ENCODE results near the gene MXD1. TPM values are rescaled to one million over a fixed set of nuclear protein-coding genes. Genes with fewer than 3 reads are reported as not detected.

The MXD1 gene
- total and polyA plus RNA-seq, 9 of the 15 experiments (the other 6 are each of a cell fraction or from before 2014, with no cell fraction given): 6.7 to 35.9 (median 11.0) TPM

DNA sequence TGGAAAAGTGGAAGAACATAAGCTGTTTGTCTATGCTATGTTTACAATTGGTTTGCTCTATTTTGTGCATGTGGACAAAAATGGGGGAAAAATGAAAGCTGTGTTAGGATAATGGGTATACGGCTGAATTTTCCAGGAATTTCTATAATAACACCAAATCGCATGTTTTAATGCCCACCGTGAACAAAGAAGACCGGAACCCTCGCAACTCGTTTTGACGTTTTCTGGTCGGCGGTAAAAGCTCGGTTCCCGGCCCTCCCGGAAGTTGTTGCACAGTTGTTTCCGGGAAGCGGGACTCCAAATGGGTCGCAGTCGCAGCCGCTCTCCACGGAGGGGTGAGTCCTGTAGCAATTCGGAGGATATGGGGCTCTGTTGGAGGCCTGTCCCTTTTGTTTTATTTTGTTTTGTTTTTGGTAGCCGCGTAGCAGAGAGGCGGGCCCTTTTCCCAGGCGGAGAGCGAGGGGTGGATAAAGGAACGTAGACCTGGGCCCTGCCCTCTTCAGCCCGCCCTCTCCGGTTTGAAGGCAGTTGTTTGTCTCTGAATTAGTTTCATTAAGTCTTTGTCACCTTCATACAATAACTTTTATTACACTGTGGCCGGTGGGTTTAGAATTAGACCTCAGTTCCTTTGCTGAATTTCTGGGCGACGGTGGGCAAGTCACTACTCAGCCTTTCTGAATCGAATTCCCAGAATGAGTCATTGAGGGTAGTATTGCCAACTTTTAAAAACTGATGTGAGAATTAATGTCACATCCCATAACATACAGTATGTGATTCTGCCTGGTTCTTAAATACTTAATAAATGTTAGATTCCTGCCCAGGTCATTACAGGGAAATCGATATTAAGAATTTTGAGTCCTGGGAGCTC is 21.0 kb upstream of the MXD1 start, which contains the start of gene SNRNP27 (continued):
- TF ChIP-seq, protein P1, sequence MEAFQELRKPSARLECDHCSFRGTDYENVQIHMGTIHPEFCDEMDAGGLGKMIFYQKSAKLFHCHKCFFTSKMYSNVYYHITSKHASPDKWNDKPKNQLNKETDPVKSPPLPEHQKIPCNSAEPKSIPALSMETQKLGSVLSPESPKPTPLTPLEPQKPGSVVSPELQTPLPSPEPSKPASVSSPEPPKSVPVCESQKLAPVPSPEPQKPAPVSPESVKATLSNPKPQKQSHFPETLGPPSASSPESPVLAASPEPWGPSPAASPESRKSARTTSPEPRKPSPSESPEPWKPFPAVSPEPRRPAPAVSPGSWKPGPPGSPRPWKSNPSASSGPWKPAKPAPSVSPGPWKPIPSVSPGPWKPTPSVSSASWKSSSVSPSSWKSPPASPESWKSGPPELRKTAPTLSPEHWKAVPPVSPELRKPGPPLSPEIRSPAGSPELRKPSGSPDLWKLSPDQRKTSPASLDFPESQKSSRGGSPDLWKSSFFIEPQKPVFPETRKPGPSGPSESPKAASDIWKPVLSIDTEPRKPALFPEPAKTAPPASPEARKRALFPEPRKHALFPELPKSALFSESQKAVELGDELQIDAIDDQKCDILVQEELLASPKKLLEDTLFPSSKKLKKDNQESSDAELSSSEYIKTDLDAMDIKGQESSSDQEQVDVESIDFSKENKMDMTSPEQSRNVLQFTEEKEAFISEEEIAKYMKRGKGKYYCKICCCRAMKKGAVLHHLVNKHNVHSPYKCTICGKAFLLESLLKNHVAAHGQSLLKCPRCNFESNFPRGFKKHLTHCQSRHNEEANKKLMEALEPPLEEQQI (IDR thresholded peaks at IDR 0.05): peak; percentile 76; the same call in 1 of the 2 replicates
- TF ChIP-seq HDAC6 (IDR thresholded peaks at IDR 0.05; ENCODE audit: low read depth, low read length) (no peak), SMAD2 (IDR thresholded peaks at IDR 0.05; ENCODE audit: low read depth, low read length) (no peak), CXXC5 (CRISPR knock-in tag; IDR thresholded peaks at IDR 0.05) (peak; percentile 63), TBP (optimal IDR thresholded peaks at IDR 0.05; ENCODE audit: low read depth, low read length) (peak; percentile 99), YBX1 (IDR thresholded peaks at IDR 0.05) (no peak), ZNF766 (CRISPR knock-in tag; conservative IDR thresholded peaks at IDR 0.05) (peak; percentile 61; the same call in 1 of the 2 replicates), BCOR (IDR thresholded peaks at IDR 0.05) (peak; percentile 31), ZC3H11A (IDR thresholded peaks at IDR 0.05; ENCODE audit: low read depth, low read length) (0 out of 2 replicates have a peak, but pooled peaks have one; percentile 90), NONO (IDR thresholded peaks at IDR 0.05; ENCODE audit: low read depth in 2 of 2, low read length in 1 of 2) (no peak), ATF7 (IDR thresholded peaks at IDR 0.05) (peak; percentile 66), RFX1 (IDR thresholded peaks at IDR 0.05) (no peak), TRIM24 (IDR thresholded peaks at IDR 0.05) (peak in 1 of 2 experiments; percentile 99; a peak in 2 of 4 replicates), NFRKB (IDR thresholded peaks at IDR 0.05; ENCODE audit: low read depth) (peak; percentile 71; the same call in 1 of the 2 replicates), ZFX (CRISPR knock-in tag; IDR thresholded peaks at IDR 0.05) (peak; percentile 84), MTA3 (IDR thresholded peaks at IDR 0.05; ENCODE audit: borderline replicate concordance) (peak; percentile 98), KDM5B (IDR thresholded peaks at IDR 0.05; ENCODE audit: insufficient replicate concordance, low read depth, low read length) (peak; percentile 84), GTF2A2 (tag; IDR thresholded peaks at IDR 0.05) (peak; percentile 97), ZNF3 (CRISPR knock-in tag; IDR thresholded peaks at IDR 0.05) (no peak), MBD2 (IDR thresholded peaks at IDR 0.05; ENCODE audit: borderline replicate concordance, low read depth) (no peak; the same call in 1 of the 2 replicates), LEF1 (IDR thresholded peaks at IDR 0.05) (peak; percentile 46; the same call in 1 of the 2 replicates)
- TF ChIP-seq, protein P2, sequence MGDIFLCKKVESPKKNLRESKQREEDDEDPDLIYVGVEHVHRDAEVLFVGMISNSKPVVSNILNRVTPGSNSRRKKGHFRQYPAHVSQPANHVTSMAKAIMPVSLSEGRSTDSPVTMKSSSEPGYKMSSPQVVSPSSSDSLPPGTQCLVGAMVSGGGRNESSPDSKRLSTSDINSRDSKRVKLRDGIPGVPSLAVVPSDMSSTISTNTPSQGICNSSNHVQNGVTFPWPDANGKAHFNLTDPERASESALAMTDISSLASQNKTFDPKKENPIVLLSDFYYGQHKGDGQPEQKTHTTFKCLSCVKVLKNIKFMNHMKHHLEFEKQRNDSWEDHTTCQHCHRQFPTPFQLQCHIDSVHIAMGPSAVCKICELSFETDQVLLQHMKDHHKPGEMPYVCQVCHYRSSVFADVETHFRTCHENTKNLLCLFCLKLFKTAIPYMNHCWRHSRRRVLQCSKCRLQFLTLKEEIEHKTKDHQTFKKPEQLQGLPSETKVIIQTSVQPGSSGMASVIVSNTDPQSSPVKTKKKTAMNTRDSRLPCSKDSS (IDR thresholded peaks at IDR 0.05; ENCODE audit: low read depth, partially characterized antibody): no peak
- TF ChIP-seq, protein P3, sequence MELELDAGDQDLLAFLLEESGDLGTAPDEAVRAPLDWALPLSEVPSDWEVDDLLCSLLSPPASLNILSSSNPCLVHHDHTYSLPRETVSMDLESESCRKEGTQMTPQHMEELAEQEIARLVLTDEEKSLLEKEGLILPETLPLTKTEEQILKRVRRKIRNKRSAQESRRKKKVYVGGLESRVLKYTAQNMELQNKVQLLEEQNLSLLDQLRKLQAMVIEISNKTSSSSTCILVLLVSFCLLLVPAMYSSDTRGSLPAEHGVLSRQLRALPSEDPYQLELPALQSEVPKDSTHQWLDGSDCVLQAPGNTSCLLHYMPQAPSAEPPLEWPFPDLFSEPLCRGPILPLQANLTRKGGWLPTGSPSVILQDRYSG (tag; conservative IDR thresholded peaks at IDR 0.05; ENCODE audit: low read depth): 0 out of 2 replicates have a peak, but pooled peaks have one; percentile 53

Data from K562 (cell line).